ENCODE measurements around the gene CEP20.

GRCh38 chr16:15919331-15919730 is 30.9 kb upstream of the CEP20 start:
- TF ChIP-seq POLR2A (IDR thresholded peaks at IDR 0.05) (no peak), CTCF (IDR thresholded peaks at IDR 0.05) (no peak)
